HepG2 (cell line): Measurements from ENCODE around the gene UBE2H. TPM values are rescaled to one million over a fixed set of nuclear protein-coding genes. Genes with fewer than 3 reads are reported as not detected.

Experiments used
- MAZ ChIP-seq, 2 experiments: sonication (generic) in 1 of 2; formaldehyde crosslinking in 1 of 2; IDR thresholded peaks; 2 replicates each; pipeline versions ENCODE4 v1.5.0 to v1.6.1; 2012 to 2020; ENCODE audit warnings: low read depth in 2 of 2, mild to moderate bottlenecking in 2 of 2, borderline replicate concordance in 1 of 2, improper control_type of control experiment in 1 of 2, low read length in 1 of 2, missing genetic modification reagents in 1 of 2, moderate library complexity in 1 of 2
- RAD21 ChIP-seq: fragments of 450-650 bp; formaldehyde crosslinking; IDR thresholded peaks from 2 replicates; pipeline ENCODE4 v1.5.0; 2020; ENCODE audit warnings: mild to moderate bottlenecking
- TFDP2 ChIP-seq: sonication (generic); formaldehyde crosslinking; IDR thresholded peaks from 2 replicates; pipeline ENCODE4 v1.4.0; 2020; ENCODE audit warnings: missing genetic modification reagents
- XRCC5 ChIP-seq: fragments of 200-400 bp; formaldehyde crosslinking; optimal IDR thresholded peaks from 2 replicates; pipeline ENCODE3; 2017; ENCODE audit warnings: mild to moderate bottlenecking, low read length
- ZFP90 ChIP-seq: sonication (generic); formaldehyde crosslinking; IDR thresholded peaks from 2 replicates; pipeline ENCODE4 v1.8.0; 2022; ENCODE audit warnings: missing genetic modification reagents, mild to moderate bottlenecking, inconsistent platforms, borderline replicate concordance
- ZMYM2 ChIP-seq: sonication (generic); formaldehyde crosslinking; IDR thresholded peaks from 2 replicates; pipeline ENCODE4 v1.8.0; 2022; ENCODE audit warnings: mild to moderate bottlenecking, missing genetic modification reagents
- ZNF619 ChIP-seq: sonication (generic); formaldehyde crosslinking; IDR thresholded peaks from 2 replicates; pipeline ENCODE4 v1.4.0; 2020; ENCODE audit warnings: mild to moderate bottlenecking, missing genetic modification reagents
- ZNF766 ChIP-seq: sonication (generic); formaldehyde crosslinking; IDR thresholded peaks from 2 replicates; pipeline ENCODE4 v1.5.0; 2020; ENCODE audit warnings: missing genetic modification reagents, borderline replicate concordance
- ZNF768 ChIP-seq: sonication (generic); formaldehyde crosslinking; IDR thresholded peaks from 2 replicates; pipeline ENCODE4 v1.4.0; 2020; ENCODE audit warnings: missing genetic modification reagents
- ZNF788 ChIP-seq: sonication (generic); formaldehyde crosslinking; IDR thresholded peaks from 2 replicates; pipeline ENCODE4 v1.5.0; 2020; ENCODE audit warnings: mild to moderate bottlenecking, missing genetic modification reagents, borderline replicate concordance
- ZSCAN29 ChIP-seq: sonication (generic); formaldehyde crosslinking; conservative IDR thresholded peaks from 2 replicates; pipeline ENCODE4 v1.4.0; 2020; ENCODE audit warnings: mild to moderate bottlenecking, missing genetic modification reagents
- polyA plus RNA-seq, 8 experiments: library from polyadenylated mRNA; depleted of rRNA in 3 of 8; stranded (reverse) in 7 of 8; unstranded in 1 of 8; fragments of >200 nt; fragmentation: Illumina TruSeq in 4 of 8; extraction: Trizol in 4 of 8; gene quantifications; 2 replicates each; pipeline versions ENCODE4 v1.2.1 to v1.2.3, GENCODE V29; 2011 to 2016; ENCODE audit warnings: low read depth in 4 of 8, missing spikeins in 1 of 8, mixed read lengths in 1 of 8; ENCODE audit not compliant: insufficient read depth in 1 of 8
- total RNA-seq, 5 experiments: library from RNA; depleted of rRNA; stranded (reverse); fragments of >200 nt; fragmentation: Illumina TruSeq; extraction: Trizol; gene quantifications; 2 replicates each; pipeline ENCODE4 v1.2.3, GENCODE V29; 2016; ENCODE audit warnings: low read depth in 1 of 5
- TF ChIP-seq, protein P1 (sequence below): sonication (generic); formaldehyde crosslinking; IDR thresholded peaks from 2 replicates; pipeline ENCODE4 v1.5.1; 2020; ENCODE audit warnings: missing genetic modification reagents, mild to moderate bottlenecking, borderline replicate concordance
- TF ChIP-seq, protein P2 (sequence below): IDR thresholded peaks from 2 replicates; pipeline ENCODE4 v1.6.1; 2016; ENCODE audit warnings: missing compliant biosample characterization, missing genetic modification reagents, borderline replicate concordance
- TF ChIP-seq, protein P3 (sequence below): IDR thresholded peaks from 2 replicates; pipeline ENCODE4 v1.4.0; 2020; ENCODE audit warnings: mild to moderate bottlenecking, missing genetic modification reagents

UBE2H gene
- total and polyA plus RNA-seq, 2 of the 13 experiments (the other 11 are each of a cell fraction or from before 2014, with no cell fraction given), result 15.5 to 40.1 TPM

DNA sequence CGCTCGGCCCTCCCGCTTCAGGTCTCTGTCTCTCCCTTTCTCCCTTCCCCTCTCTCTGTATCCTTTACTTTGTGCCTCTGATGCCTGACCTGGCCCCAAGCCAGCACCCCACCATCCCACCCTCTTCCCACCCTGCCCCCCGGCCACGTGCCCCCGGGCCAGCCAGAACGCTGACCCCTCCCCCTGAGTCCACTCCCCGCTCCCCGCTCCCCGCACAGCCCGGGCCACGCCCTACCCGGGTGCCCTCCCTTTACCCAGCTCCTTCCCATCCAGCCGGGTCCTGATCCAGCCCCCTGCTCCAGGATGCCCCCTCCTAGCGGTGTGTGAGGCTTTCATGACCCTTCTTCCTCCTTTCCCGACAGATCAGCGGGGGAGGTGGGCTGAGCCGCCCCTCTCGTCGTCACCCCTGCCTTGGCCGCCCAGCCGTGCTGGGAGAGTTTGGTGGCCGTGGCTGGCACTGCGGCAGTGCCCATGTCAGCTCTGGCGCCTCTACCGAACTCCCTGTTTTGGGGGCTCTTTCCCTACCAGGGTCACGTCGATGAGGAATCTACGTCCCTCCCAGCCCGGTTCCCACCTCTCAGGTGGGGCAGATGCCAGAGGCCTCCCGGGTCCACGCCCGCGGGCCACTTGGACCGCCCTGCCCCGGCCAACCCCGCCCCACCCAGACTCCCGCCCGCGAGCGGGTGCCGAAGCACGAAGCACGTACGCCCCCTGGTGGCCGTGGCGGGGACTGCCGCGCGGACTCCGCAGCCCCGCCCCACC is 127.4 kb downstream of the UBE2H start (continued):
- peak; percentile 39; the same call in 1 of the 2 replicates for TF ChIP-seq TFDP2 (CRISPR knock-in tag)
- TF ChIP-seq XRCC5, result peak; percentile 11
- 0 out of 2 replicates have a peak, but pooled peaks have one; percentile 51 for TF ChIP-seq ZFP90 (CRISPR knock-in tag)
- no peak for TF ChIP-seq ZSCAN29 (CRISPR knock-in tag)
- TF ChIP-seq MAZ (IDR thresholded peaks at IDR 0.05; ENCODE audit: borderline replicate concordance, low read depth, low read length), result no peak; the same call in 1 of the 2 replicates
- TF ChIP-seq MAZ (CRISPR knock-in tag; IDR thresholded peaks at IDR 0.05; ENCODE audit: low read depth), result peak; percentile 49; the same call in 1 of the 2 replicates
- TF ChIP-seq, protein P1, sequence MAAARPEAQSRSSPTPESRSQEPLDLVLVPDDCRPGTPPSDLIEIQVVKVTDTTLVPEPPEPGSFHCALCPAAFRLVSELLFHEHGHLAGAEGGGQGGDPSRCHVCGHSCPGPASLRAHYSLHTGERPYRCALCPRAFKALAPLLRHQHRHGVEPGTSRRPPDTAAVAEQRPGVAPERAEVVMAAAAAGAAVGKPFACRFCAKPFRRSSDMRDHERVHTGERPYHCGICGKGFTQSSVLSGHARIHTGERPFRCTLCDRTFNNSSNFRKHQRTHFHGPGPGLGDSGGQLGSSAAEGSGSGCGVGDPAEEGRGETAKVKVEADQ (CRISPR knock-in tag), result 0 out of 2 replicates have a peak, but pooled peaks have one; percentile 29
- TF ChIP-seq ZNF766, result no peak
- TF ChIP-seq ZMYM2 (CRISPR knock-in tag), result 0 out of 2 replicates have a peak, but pooled peaks have one; percentile 20
- peak; percentile 74 for TF ChIP-seq RAD21 (CRISPR knock-in tag)
- TF ChIP-seq, protein P2, sequence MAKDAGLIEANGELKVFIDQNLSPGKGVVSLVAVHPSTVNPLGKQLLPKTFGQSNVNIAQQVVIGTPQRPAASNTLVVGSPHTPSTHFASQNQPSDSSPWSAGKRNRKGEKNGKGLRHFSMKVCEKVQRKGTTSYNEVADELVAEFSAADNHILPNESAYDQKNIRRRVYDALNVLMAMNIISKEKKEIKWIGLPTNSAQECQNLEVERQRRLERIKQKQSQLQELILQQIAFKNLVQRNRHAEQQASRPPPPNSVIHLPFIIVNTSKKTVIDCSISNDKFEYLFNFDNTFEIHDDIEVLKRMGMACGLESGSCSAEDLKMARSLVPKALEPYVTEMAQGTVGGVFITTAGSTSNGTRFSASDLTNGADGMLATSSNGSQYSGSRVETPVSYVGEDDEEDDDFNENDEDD (CRISPR knock-in tag), result peak; percentile 43; the same call in 1 of the 2 replicates
- 0 out of 2 replicates have a peak, but pooled peaks have one; percentile 24 for TF ChIP-seq ZNF768 (CRISPR knock-in tag)
- 0 out of 2 replicates have a peak, but pooled peaks have one; percentile 14 for TF ChIP-seq ZNF788 (CRISPR knock-in tag)
- no peak for TF ChIP-seq ZNF619 (CRISPR knock-in tag)
- TF ChIP-seq, protein P3, sequence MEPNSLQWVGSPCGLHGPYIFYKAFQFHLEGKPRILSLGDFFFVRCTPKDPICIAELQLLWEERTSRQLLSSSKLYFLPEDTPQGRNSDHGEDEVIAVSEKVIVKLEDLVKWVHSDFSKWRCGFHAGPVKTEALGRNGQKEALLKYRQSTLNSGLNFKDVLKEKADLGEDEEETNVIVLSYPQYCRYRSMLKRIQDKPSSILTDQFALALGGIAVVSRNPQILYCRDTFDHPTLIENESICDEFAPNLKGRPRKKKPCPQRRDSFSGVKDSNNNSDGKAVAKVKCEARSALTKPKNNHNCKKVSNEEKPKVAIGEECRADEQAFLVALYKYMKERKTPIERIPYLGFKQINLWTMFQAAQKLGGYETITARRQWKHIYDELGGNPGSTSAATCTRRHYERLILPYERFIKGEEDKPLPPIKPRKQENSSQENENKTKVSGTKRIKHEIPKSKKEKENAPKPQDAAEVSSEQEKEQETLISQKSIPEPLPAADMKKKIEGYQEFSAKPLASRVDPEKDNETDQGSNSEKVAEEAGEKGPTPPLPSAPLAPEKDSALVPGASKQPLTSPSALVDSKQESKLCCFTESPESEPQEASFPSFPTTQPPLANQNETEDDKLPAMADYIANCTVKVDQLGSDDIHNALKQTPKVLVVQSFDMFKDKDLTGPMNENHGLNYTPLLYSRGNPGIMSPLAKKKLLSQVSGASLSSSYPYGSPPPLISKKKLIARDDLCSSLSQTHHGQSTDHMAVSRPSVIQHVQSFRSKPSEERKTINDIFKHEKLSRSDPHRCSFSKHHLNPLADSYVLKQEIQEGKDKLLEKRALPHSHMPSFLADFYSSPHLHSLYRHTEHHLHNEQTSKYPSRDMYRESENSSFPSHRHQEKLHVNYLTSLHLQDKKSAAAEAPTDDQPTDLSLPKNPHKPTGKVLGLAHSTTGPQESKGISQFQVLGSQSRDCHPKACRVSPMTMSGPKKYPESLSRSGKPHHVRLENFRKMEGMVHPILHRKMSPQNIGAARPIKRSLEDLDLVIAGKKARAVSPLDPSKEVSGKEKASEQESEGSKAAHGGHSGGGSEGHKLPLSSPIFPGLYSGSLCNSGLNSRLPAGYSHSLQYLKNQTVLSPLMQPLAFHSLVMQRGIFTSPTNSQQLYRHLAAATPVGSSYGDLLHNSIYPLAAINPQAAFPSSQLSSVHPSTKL (CRISPR knock-in tag), result no peak
